Activated naive CD8-positive, alpha-beta T cell treated with anti-CD3 and anti-CD28 coated beads, Interleukin-2, amount 50 U/mL, for 16 hours (primary cell): Measurements from ENCODE around the gene TACSTD2.
"Not testable (repeated sequence)": the region's sequence is repeated elsewhere in the genome, so short reads cannot be mapped to it uniquely, and the experiment has no call there.

ENCODE experiments used
- DNase-seq: peaks from one replicate; pipeline ENCODE4 v3.0.0-alpha.2; 2020; ENCODE audit warnings: low read depth, low spot score

The TACSTD2 gene

DNA sequence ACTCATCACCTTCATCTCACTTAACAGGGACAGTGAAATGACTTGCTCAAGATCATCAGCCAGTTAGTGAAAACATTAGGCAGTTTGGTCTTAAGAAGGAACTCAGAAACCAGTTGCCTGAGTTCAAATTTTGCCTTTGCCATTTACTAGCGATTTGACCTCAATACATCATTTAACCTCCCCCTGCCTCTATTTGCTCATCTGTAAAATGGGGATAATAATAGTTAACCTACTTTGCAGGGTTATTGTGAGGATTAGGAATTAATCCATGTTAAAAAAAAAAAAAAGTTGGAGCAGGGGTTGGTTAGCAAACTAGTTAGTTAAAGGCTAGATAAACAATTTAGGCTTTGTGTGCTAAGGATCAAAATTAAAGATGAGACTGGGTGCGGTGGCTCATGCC lies 10.6 kb upstream of the TACSTD2 start:
- DNase-seq: no peak

DNA sequence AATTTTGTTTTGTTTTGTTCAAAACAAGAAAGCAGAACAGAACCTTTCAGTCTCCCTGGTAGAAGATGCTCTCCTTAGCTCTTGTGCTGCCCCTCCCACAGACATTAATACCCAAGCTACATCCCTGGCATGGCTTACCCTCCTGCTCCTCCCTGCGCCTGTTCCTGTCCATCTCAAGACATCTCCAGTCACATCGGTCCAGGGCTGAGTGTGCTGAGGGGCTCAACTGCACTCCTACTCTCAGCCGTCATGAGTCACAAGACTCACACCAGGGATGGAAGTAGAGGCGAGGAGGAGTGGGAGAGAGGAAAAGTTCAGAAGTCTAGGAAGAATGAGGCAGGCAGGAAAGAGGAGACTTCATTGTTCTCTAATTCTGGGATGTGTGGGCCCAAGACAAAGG lies 9.2 kb upstream of the TACSTD2 start:
- DNase-seq: no peak

DNA sequence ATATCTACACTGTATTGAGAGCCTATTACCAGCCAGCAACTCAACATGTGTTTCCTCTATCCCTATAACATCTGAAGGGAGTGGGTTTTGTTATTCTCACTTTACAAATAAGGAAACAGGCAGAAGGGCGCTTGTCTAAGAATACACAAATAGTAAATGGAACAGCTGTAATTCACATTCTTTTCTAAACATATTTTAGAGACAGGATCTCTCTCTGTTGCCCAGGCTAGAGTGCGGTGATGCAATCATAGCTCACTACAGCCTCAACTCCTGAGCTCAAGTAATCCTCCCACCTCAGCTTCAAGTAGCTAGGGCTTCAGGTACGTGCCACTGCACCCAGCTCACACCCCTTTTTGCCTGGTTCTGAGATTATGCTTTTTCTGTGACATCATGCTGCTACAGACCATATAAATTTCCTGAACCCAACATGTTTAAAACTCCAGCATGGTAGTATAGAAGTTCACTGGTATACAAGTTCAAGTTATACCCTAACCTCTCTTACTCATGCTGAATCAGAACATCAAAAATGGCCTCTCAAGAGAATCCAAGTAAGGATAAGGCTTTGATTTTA lies 8.6 kb upstream of the TACSTD2 start:
- no peak for DNase-seq

DNA sequence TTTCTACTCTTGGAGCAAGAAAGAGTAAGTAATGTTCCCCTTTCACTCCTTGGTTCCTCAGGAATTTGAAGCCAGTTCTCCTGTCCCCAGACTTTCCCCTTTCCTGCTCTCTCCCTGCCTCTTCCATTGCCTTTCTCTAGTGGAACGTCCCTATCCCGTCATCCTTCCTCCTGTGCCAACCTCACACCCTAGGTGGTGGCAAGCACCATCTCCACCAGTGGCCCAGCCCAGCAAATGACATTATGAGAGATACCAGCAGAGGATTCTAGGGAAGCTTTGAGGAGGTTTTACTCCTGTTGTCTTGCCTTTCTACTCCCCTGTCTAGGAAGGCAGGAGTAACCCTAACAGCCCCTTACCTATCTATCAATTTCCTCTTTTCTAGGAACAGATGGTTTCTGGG lies 8.1 kb upstream of the TACSTD2 start:
- no peak for DNase-seq

DNA sequence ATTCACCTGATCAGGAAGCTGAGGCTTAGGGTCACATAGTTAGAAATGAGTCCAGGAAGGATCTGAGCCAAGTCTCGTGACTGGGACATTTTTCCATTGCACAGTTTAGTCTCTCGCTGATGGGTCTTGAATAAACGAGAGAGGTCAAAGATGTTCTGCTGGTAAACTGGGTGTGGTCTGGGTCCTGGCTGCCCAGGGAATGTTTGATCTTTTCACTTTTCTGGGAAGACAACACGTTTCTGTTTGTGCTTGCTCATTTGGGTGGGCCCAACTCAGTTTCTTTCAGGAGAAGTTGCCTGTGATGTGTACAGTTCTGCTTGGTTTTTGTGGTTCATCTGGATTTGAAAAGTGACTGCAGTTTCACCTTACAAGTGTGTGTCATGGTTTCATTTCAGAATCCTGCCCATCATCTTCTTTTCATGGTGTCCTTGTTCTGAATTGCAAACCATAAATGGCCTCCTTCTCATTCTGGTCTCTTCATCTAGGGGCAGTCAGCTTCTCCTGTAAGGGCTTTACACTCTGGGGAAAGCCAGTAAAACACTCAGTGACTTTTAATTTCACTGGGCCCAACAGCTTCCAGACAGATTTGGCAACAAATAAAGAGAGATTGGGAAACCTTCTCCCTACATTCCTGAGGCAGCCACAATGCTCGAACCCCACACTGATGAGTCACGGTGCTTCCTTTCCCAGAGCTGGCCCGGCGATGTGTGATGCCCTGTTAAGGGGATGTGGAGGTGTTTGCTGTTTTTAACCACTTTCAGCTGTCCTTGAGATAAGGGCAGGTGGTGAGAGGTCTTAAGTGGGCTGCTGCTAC lies 7.2 kb upstream of the TACSTD2 start:
- DNase-seq: no peak

DNA sequence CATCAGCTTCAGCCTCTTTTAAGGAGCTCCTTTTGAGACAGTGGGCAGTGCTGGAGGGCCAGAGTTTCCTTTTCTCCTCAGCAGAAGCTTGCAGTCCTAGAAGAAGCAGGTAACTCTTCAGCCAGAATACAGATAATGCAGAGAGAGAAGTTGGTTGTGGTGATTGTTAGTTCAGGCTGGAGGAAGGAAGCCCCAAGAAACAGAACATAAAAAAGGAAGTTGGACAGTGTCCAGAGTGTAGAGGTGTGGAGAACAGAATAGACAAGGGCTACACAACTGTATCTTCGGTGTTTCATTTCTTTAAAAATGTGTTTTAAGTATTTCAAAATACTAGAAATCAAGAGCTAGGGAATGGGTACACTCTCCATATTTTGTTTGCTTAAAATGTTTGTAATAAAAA lies 6.4 kb upstream of the TACSTD2 start:
- DNase-seq: no peak

DNA sequence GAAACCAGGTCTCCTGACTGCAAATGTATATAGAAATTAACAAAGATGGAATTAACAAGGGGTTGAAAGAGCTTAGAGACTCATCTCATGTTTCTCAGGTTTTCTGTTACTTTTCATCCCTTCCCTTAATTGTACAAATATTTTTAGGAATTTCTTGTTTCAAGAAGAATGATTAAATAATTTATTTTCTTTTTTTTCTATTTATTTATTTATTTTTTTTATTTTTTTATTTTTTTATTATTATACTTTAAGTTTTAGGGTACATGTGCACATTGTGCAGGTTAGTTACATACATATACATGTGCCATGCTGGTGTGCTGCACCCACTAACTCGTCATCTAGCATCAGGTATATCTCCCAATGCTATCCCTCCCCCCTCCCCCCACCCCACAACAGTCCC lies 5.1 kb upstream of the TACSTD2 start:
- DNase-seq: not testable (repeated sequence)

DNA sequence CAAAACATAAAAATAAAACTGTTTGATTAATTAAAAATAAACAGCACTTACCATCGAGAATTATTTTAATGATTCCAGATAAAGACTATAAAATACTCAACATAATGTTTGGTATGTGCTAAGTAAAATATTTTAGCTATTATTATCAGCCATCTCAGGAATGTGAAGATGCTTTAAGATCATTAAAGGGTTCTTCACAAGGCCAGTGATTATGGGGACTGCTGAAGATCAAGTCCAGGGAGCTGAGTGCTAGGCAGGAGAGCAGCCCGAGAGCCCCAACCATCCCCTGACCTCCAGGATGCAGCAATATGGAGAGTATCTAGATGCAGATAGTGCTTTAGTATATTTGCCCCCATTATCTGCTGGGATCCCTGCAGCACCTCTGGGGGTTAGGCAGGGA lies 4.6 kb upstream of the TACSTD2 start:
- DNase-seq: no peak

DNA sequence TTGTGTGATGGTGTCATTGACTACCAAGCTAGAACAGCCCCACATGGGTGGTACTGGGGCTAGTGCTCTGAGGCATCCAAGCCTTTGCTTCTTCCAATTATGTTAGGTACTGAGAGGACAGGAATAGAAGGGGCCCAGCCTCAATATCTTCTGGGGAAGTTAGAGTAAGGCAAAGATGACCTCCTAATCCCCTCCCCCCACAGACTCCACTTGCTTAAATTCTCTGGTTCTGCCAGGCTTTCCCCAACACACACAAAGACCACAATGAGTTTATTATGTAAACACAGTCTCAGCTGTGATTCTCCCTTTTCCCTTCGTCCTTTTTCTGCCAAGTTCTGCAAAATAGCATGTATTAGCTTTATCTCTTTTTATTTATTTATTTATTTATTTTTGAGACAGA lies 3.1 kb upstream of the TACSTD2 start:
- DNase-seq: no peak

DNA sequence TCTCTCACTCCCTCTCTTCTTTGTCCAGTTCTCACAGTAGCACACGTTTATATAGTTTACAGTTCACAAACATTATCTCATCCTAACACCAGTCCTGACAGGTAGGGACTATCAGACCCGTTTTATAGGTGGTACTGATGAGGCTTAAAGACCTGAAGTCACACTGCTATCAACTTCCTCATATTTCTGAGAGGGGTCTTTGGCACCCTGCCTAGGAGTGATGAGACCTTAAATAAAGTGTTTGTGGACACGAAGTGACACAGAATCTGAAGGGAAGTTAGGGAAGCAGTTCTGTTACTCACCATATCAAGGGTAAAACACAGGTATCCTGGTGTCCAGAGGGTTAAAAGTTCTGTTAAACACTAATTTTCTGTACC lies 590 bp upstream of the TACSTD2 start:
- DNase-seq: no peak

DNA sequence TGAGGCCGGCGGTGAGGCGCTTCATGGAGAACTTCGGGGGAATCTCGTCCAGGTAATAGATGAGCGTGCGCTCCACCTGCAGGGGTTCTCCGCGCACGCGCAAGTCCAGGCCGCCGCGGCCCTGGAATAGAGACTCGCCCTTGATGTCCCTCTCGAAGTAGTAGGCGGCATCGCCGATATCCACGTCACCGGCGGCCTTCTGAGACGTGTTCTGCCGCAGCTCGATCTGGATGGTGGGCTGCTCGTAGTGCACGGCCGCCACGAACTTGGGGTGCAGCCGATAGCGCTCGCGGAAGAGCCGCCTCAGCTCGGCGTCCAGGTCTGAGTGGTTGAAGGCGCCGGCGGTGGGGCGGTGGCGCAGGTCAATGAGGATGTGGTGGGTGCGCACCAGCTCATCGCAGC lies 726 bp downstream of the TACSTD2 start:
- DNase-seq: no peak

DNA sequence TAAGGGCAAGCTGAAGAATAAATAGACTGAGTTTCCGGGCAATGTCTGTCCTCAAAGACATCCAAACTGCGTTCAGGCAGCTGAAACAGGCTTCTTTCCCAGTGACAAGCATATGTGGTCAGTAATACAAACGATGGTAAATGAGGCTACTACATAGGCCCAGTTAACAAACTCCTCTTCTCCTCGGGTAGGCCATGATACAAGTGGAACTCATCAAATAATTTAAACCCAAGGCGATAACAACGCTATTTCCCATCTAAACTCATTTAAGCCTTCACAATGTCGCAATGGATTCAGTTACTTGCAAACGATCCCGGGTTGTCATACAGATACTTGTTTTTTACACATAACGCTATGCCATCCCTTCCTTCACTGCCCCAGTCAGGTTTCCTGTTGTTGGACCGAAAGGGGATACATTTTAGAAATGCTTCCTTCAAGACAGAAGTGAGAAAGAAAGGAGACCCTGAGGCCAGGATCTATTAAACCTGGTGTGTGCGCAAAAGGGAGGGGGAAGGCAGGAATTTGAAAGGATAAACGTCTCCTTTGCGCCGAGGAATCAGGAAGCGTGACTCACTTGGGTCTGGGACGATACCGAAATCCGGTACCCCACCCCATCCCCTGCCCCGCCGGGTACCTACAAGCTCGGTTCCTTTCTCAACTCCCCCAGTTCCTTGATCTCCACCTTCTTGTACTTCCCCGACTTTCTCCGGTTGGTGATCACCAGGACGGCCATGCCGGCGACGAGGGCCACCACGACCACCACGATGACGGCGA lies 1.3 kb downstream of the TACSTD2 start:
- no peak for DNase-seq

DNA sequence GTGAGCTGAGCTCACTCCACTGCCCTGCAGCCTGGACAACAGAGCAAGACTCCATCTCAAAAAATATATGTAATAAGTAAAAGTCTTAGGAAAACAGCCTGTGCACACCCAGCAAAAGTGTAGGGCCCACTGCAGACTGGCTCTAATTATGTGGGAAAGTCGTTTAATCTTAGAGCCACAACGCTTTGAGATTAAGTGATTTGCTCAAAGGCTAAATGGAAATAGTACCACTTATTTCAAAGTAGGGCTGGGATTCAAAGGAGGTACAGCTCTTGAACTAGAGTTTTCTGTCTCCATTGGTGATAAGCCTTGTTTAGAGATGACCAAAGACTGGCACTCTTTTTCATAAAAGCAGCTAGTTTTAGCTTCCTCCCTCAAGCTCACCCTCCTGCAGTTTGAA lies 2.2 kb downstream of the TACSTD2 start:
- no peak for DNase-seq

DNA sequence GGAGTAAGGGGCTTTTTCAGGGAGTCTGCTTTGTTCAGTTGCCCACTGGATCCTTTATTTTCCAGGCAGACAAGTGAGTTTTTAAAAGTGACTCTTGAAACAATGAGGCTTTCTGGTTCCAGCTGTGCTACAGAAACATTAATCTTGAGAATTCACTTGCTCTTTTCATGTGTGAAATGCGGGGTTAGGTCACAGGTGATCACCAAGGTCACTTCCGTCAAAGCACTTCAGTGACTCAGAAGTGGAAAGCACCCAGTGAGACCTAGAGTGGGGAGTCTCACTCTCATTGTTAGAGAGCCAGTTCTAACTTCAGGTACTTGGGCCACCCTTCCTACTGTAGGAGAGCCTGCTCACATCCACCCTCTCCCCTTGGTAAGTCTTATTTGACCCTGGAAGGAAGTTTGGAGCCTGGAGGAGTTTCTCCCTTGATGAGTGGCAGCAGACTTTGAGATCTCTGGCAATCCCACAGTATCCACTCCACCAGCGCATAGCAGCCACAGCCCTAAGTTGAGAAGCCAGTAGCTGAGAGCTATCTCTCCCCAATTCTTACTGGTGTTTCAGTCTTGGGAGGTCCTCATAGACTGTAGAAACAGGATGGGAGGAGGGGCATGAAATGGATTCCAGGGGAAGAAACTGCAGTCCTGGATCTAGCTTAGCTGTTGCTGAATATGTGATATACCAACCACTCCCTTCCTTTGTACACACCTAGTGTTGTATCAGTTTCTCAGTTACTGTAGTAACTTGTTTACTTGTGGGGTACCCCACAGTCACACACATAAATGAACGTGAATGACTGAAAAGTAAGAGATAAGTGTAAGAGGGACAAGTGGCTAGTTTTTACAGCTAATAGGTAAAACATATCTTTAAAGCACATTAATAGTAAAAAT lies 3.1 kb downstream of the TACSTD2 start:
- DNase-seq: no peak

DNA sequence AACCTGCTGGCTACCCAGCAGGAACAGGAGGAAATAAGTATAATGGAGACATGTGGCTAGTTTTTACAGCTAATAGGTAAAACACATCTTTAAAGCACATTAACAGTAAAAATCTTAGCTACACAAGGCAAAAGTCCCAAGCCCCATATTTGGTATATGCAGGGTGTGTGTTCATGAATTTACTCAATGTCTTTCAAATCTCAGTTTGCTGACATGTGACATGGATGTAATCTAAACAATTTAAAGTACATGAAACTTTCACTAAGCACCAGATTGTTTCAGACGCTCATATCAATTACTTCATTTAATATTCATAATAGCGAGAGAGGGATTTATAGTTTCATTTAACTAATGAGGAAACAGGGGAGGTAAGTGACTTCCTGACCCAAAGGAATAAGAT lies 3.9 kb downstream of the TACSTD2 start:
- DNase-seq: no peak

DNA sequence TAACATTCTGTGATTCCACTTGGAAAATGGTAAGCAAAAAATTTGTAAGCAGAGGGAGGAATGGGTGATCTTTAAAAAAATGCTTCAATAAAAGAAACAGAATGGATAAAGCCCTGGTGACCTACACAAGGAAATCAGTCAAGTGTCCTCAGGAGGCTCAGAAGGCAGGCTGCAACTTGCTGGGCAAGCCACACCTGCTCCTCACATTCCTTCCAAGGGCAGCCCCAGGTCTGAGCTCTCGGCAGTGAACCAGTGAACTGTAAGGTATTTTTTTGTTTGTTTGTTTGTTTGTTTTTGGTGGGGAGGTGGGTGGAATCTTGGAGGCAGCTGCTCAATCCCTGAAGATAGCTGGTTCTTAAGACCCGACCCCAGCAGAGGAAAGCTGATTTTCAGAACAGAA lies 4.4 kb downstream of the TACSTD2 start:
- DNase-seq: no peak

DNA sequence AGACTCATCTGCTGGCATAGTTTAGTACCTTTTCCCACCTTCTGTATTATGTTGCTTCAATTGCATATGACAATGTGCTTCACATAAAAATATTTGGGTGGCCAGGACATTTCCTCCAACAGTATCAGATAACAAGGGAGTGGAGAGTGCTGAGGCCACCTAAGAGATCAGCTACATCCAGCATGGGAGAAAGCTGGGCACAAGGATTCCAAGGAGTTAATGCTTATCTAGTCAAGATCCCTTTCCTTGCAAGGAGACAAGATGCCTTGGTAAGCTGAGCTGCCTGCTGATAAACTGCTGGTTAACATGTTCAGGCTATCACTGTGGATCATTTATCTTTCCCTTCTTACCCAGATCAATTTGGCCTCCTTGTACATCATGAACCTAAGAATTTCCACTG lies 5.4 kb downstream of the TACSTD2 start:
- no peak for DNase-seq

DNA sequence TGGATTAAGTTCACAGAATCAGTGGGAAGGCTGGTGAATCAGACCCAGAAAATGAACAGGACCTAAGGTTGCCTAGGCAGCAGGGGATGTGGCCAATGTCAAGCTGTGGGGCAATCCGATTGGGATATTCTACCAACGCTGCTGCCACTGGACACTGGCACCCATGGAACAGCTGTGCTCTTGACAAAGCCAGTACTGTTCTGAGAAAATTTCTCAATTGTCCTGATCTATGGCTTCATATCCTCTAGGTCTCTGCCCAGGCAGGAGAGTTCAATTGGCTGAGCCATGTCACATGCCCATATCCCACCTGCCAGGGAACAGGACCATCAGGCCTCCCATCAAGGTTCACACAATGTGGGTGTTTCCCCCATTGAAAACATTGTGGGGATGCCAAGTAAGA lies 6.2 kb downstream of the TACSTD2 start:
- DNase-seq: no peak

DNA sequence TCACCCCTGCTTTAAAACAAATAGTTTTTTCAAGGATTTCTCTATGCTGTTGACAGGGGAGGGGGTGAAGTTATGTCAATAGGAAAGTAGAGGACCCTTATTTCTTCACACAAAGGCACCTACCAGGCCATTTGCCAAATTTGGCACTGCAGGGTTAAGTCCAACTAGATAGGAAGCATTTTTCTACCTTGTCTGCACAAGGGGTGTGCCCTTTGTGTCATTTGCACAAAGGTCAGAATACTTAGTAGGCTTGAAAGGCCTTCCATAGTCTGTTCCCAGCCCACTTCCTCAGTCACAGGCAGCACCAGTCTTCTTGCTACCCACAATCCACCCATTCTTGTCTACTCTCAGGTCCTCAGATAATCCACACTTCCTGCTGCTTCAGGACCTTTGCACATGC lies 7.0 kb downstream of the TACSTD2 start:
- DNase-seq: no peak

DNA sequence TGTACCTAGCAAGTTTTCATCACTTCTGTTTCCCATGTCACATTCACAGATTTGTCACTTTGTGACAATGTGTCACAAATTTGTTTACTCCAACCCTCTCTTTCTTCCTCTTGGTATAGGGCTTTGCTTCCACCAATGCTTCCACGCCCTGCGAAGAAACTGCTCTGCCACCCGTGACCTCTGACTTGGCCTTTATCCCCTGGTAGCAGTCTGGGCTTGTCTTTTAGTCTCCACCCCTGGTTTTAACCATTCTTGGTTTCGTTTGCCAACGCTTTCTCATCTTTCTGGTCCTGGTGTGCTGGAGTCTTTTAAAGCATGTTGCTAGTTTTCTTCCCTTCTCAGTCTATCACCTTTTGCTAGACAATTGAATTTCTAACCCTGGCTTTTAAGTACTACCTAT lies 8.1 kb downstream of the TACSTD2 start:
- no peak for DNase-seq

DNA sequence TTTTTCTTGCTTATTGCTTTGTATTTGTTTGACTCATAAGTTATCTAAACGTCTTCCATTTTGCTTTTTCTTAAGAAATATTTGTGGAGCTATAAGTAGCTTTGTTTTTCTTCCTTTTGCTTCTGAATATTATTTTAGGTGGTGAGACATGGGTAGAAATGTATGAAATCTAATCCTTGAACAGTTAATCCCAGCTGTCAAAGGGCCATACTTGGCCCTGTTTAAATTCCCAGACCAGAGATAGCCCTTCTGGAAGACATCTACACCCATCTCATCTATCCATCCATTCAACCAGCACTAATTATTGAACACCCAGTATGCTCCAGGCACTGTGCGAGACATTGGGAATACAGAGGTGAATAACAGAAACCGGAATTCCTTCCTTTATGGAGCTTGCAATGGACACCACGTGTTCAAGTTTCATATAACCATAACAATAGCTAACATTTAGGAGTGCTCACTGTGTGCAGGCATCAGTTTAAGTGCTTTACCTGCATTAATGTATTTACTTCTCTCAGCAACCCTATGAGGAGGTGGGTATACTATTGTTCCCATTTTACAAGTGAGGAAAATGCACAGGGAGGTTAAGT lies 8.7 kb downstream of the TACSTD2 start:
- no peak for DNase-seq

DNA sequence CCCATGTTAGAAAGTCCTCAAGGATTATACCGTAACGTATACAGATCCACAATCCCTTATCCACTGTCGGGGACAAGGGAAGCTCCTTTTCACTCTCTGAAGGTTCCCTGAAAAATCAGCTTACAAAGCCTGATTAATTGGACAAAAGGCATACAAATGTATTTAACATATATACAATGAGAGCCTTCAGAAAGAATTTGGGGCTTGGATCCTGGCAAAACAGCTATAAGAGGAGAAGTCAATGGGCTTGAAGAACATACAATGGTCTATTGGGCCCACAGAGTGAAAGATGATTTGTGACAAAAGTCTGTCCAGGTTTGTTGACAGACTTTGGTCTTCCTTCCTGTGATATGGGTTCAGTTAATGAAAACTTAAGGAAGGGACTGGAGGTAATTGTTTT lies 10.7 kb downstream of the TACSTD2 start:
- DNase-seq: no peak
